Measurements from ENCODE around the gene PLPP2.
A peak's percentile ranks its signal among the peaks of the same experiment; 100 is the strongest.

PLPP2 gene

DNA sequence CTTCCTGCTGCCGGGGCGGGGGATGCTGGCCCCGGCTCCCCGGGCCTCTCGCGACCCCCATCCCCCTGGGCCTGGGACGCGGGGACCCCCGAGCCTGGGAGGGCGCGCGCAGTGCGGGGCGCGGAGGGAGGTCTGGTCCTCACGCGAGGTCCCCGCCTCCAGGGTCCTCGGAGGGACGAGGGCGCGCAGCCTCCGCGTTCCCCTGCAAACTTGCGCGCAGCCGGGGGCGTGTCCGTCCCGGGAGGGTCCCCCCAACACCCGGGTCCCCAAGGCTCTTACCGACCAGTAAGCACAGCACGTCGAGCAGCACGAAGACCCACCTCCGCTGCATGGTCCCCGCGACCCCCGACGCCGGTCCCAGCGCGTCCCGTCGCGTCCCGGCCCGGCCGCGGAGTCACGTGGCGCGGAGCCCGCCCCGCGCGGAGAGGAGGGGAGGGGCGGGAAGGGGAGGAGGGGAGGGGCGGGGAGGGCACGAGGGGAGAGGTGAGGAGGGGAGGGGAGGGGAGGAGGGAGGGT lies at the start of gene PLPP2:
Gene PLPP2, minus strand, starts transcription at position 398 of the 516 bp plus-strand sequence. Its CDS starts 67 bp downstream, at position 331.
- no peaks in the 10 kb centered on the region for H3K9me3 Mint-ChIP-seq
- H3K4me1 Mint-ChIP-seq = peaks cover 18% of the 10 kb centered on the region
- no peak within 1 kb of the TSS for H3K27ac Mint-ChIP-seq
- DNase-seq (no peak), ATAC-seq (peak; percentile 14)
- H3K4me3 Mint-ChIP-seq = peak within 1 kb of the TSS in 1 of 2 donors; percentile 57
- H3K27me3 Mint-ChIP-seq = peaks cover 75% of the 10 kb centered on the region

GRCh38 chr19:340620-341385 lies 49.6 kb upstream of the PLPP2 start:
- H3K4me1 Mint-ChIP-seq = peaks cover 66% of the 10 kb centered on the region
- peak overlapping the region in 1 of 2 donors; percentile 35 for H3K4me3 Mint-ChIP-seq
- H3K27me3 Mint-ChIP-seq = peaks cover 11% of the 10 kb centered on the region
- ATAC-seq (no peak), DNase-seq (no peak)
- H3K27ac Mint-ChIP-seq = peak overlapping the region in 1 of 2 donors; percentile 79
- peaks cover 0 to 8% of the 10 kb centered on the region in 2 donors for H3K9me3 Mint-ChIP-seq

DNA sequence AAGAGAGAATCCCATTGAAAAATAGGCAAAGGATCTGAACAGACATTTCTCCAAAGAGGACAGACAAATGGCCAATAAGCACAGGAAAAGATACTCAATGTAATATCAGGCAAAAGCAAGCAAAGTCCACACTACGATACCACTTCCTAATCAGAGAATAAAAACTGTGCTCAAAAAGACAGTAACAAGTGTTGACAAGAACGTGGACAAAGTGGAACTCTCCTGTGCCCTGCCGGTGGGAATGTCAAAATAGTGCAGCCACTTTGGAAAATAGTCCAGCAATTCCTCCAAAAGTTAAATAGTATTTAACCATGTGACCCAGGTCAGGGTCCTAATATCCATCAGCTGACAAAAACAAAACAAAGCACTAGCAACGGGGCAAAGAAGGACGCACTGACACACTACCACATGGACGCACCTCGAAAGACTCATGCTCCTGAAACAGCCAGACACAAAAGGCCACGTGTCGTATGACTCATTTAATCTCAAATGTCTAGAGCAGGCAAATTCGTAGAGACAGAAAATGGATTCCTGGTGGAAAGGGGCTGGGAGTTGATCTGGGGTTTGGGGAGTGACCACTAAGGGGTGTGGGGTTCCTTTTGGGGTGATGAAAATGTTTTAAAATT lies 48.2 kb upstream of the PLPP2 start:
- no peak overlapping the region for H3K27ac Mint-ChIP-seq

DNA sequence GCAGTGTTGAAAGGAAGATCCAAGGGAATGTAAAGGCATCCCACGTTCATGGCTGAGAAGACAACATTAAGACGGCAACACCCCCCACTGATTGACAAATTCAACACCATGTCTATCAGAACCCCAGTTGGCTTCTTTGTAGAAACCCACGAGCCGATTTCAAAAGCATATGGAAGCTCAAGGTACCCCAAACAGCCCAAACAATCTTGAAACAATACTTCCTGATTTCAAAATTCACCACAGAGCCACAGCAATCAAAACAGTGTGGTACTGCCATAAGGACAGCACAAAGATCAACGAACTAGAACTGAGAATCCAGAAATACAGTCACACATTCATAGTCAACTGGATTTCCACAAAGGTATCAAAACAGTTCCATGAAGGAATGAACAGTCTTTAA lies 47.2 kb upstream of the PLPP2 start:
- DNase-seq = no peak
- H3K4me1 Mint-ChIP-seq = peaks cover 52% of the 10 kb centered on the region
- no peaks in the 10 kb centered on the region for H3K27me3 Mint-ChIP-seq
- no peak for ATAC-seq
- H3K4me3 Mint-ChIP-seq = no peak overlapping the region
- H3K27ac Mint-ChIP-seq = no peak overlapping the region
- H3K9me3 Mint-ChIP-seq = no peaks in the 10 kb centered on the region

More for the DNA sequence above, 48.2 kb upstream of the PLPP2 start:
- H3K4me3 Mint-ChIP-seq = no peak overlapping the region
- H3K27me3 Mint-ChIP-seq = no peaks in the 10 kb centered on the region
- H3K9me3 Mint-ChIP-seq = no peaks in the 10 kb centered on the region
- peaks cover 57% of the 10 kb centered on the region for H3K4me1 Mint-ChIP-seq
- DNase-seq (no peak), ATAC-seq (no peak)

DNA sequence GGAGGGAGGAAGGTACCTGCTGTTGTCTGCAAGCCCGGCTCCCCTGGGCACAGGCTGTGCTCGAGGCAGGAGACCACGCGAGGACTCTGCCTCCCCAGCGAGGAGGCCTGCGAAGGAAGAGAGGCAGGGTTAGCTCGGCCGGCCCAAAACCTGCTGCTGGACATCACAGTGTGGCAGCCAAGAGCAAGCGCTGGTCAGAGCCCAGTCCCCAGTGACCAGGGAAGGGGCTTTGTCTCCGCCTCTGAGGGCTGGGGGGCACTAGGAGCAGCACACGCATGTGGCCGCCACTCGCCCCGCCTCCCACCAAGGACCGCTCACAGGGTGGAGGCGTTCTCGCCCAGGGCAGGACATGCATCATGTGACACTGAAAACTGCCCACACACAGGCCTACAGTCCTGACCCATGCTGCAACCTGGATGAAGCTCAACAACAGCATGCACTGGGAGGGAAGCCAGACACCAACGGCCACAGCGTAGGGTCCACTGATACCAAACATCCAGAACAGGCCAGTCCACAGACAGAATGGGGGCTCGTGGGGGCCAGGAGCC lies 44.9 kb upstream of the PLPP2 start:
- no peaks in the 10 kb centered on the region for H3K9me3 Mint-ChIP-seq
- no peak for DNase-seq
- peak overlapping the region in 1 of 2 donors; percentile 34 for H3K27ac Mint-ChIP-seq
- no peaks in the 10 kb centered on the region for H3K27me3 Mint-ChIP-seq
- H3K4me3 Mint-ChIP-seq = no peak overlapping the region
- ATAC-seq = no peak
- peaks cover 29% of the 10 kb centered on the region for H3K4me1 Mint-ChIP-seq

DNA sequence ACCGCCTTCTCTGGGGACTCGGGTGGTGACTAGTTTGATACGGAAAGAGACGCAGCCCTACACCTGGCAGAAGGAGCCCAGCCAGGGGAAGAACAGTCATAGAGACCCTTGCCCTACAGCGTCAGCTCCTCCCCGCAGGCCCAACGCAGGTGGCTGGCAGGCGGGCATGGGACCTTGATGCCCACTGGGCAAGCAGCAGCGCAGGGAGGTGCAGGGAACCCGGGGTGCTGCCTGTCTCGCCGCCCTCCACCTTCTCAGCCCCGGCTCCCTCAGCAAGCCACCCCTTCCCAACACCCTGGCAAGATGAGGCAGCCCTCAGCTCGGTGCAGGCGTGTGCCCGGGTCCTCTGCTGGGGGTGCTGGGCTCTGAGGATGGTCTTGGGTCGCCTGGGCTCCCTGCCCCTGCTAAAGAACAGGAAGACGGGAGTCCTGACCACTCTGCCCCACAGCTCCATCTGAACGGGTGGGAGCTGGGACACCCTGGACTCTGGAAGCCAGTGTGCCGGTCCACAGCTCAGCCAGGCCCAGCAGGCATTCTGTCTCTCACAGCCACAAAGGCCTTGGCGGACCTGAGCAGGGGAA lies 44.4 kb upstream of the PLPP2 start:
- DNase-seq (no peak), ATAC-seq (no peak)
- Mint-ChIP-seq H3K27ac (no peak overlapping the region), H3K9me3 (peaks cover 0 to 5% of the 10 kb centered on the region in 2 donors), H3K27me3 (no peaks in the 10 kb centered on the region), H3K4me1 (peaks cover 23% of the 10 kb centered on the region), H3K4me3 (no peak overlapping the region)

GRCh38 chr19:335072-335471 lies 43.9 kb upstream of the PLPP2 start:
- no peak for DNase-seq

DNA sequence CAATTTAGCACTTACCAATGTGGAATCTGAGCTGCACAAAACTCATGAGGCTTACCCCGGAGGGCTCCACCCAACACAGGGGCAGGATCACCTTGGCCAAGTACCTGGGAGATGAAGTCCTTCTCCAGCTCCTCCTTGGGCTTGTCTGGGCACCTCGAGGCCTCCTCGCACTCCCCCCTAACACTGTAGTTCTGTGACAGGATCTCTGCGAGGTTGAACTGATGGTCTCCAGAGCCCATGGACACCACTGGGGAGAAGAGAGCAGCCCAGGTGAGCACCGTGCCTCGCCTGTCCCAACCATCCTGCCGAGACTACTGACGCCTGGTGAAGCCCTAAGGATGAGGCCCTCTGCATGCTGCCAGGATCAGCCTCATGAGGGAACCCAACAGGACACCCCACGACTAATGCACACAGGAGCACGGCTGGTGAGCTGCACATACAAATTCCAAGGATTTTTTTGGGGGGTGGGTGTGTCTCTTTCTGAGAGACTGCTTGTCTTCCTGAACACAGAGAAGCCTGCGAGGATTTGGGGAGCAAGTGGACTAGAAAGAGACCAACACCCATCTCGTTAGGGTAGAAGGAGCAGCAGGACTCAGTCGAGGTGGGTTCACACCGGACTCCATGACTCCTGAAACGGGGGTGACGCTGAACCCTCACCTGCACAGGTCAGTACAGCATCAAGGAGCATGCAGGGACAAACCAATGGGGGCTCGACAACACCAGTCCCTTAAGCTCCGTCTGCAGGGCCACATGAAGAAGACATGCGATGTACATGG lies 43.3 kb upstream of the PLPP2 start:
- no peak for DNase-seq
- Mint-ChIP-seq H3K9me3 (peaks cover 0 to 6% of the 10 kb centered on the region in 2 donors), H3K27me3 (no peaks in the 10 kb centered on the region), H3K4me1 (peaks cover 12% of the 10 kb centered on the region), H3K4me3 (no peak overlapping the region), H3K27ac (no peak overlapping the region)
- ATAC-seq = no peak

More at GRCh38 chr19:335072-335471, 43.9 kb upstream of the PLPP2 start:
- H3K4me1 Mint-ChIP-seq = peaks cover 18% of the 10 kb centered on the region
- H3K27me3 Mint-ChIP-seq = no peaks in the 10 kb centered on the region
- H3K27ac Mint-ChIP-seq = no peak overlapping the region
- ATAC-seq = no peak
- peaks cover 0 to 6% of the 10 kb centered on the region in 2 donors for H3K9me3 Mint-ChIP-seq
- no peak overlapping the region for H3K4me3 Mint-ChIP-seq

- H3K4me1 Mint-ChIP-seq = no peaks in the 10 kb centered on the region
- peaks cover 0 to 27% of the 10 kb centered on the region in 2 donors for H3K9me3 Mint-ChIP-seq
- H3K27ac Mint-ChIP-seq = no peak overlapping the region
- no peak for DNase-seq
- H3K4me3 Mint-ChIP-seq = no peak overlapping the region
- no peaks in the 10 kb centered on the region for H3K27me3 Mint-ChIP-seq
- ATAC-seq = no peak
Measured at GRCh38 chr19:330503-330902, 39.3 kb upstream of the PLPP2 start.

DNA sequence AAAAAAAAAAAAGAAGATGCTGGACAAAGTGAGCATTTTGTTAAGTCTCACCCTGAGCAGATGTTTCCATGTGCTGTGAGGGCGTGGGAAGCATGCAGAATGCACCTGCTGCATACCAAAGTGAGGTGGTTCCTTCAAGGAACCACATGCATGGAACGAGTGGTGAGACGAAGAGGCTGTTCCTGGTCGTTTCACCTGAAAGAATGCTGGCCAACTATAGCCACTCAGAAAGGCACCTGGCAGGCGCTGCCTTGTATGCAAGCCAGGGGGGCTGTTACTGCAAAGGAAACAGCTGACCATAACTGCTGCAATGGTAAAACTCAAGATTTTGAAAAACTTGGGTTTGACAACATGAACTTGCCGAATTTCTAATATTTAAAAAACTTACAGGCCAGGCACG lies 38.7 kb upstream of the PLPP2 start:
- peak overlapping the region in 1 of 2 donors; percentile 89 for H3K27ac Mint-ChIP-seq
- no peaks in the 10 kb centered on the region for H3K27me3 Mint-ChIP-seq
- DNase-seq (no peak), ATAC-seq (no peak)
- H3K4me1 Mint-ChIP-seq = no peaks in the 10 kb centered on the region
- H3K4me3 Mint-ChIP-seq = no peak overlapping the region
- peaks cover 0 to 27% of the 10 kb centered on the region in 2 donors for H3K9me3 Mint-ChIP-seq

- H3K9me3 Mint-ChIP-seq = peaks cover 0 to 27% of the 10 kb centered on the region in 2 donors
- DNase-seq = no peak
- no peaks in the 10 kb centered on the region for H3K4me1 Mint-ChIP-seq
- no peaks in the 10 kb centered on the region for H3K27me3 Mint-ChIP-seq
- no peak overlapping the region for H3K27ac Mint-ChIP-seq
- ATAC-seq = no peak
- H3K4me3 Mint-ChIP-seq = no peak overlapping the region
Measured at GRCh38 chr19:328025-328505, 36.9 kb upstream of the PLPP2 start.

DNA sequence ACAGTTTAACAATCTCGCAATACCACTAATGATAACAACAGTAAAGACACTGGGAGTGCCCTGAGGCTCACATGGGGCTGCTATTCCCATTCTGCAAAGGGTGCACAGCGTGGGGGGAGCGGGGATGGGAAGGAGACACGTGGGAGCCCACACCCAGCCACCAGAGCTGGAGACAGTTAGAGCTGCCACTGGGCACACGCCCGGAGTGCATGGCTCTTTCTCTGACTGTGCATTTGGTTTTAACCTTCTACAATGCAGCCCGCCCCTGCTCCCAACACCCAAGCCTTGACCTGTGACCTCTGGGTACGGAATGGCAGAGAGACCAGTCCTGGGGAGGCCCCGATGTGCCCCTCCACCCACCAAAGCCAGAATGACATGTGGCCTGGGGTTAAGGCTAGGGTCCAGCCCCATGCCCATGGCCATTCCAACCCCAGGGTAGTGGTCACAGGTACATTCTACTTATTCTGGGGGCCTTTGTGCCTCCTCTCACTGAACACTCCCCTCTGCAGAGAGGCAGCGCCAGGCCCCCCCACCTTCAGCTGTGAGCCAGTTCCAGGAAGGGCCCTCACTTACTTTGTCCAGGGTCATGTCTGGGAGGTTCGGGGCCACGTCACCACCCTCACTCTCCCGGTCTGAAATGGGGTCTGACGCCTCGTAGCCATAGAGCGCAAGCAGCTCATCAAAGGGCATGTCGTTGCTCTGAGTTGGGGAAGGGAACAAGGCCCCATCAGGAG lies 36.3 kb upstream of the PLPP2 start:
- H3K4me3 Mint-ChIP-seq = no peak overlapping the region
- DNase-seq = no peak
- no peaks in the 10 kb centered on the region for H3K27me3 Mint-ChIP-seq
- H3K9me3 Mint-ChIP-seq = peaks cover 0 to 27% of the 10 kb centered on the region in 2 donors
- H3K4me1 Mint-ChIP-seq = no peaks in the 10 kb centered on the region
- ATAC-seq = no peak
- no peak overlapping the region for H3K27ac Mint-ChIP-seq

DNA sequence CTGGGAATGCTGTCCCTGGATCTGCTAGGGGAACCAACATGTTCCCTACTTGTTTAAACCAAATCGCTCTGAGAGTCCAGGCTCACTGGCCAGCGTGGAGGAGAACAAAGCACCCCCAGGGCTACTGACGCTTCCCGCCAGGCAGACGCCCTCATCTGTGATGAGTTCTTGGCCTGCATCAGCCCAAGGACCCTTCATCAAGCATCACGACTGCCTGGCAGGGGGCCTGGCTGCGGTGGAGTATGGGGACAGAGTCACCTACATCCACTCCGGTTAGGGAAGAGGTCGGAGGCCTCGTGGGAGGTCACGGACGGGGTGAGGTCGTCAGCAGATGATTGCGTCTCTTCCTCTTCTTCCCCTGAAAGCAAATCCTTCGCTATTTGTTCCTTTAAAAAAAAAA lies 35.7 kb upstream of the PLPP2 start:
- Mint-ChIP-seq H3K9me3 (peaks cover 0 to 27% of the 10 kb centered on the region in 2 donors), H3K4me3 (no peak overlapping the region)

GRCh38 chr19:325937-326565 lies 34.8 kb upstream of the PLPP2 start:
- Mint-ChIP-seq H3K4me3 (no peak overlapping the region), H3K9me3 (peaks cover 0 to 27% of the 10 kb centered on the region in 2 donors), H3K4me1 (no peaks in the 10 kb centered on the region), H3K27me3 (no peaks in the 10 kb centered on the region), H3K27ac (no peak overlapping the region)
- ATAC-seq (no peak), DNase-seq (no peak)

More for the DNA sequence above, 35.7 kb upstream of the PLPP2 start:
- H3K27me3 Mint-ChIP-seq = no peaks in the 10 kb centered on the region
- ATAC-seq = no peak
- H3K27ac Mint-ChIP-seq = no peak overlapping the region
- H3K4me1 Mint-ChIP-seq = no peaks in the 10 kb centered on the region
- DNase-seq = no peak

Measured in stimulated activated naive CD8-positive, alpha-beta T cell treated with anti-CD3 and anti-CD28 coated beads, Interleukin-15, amount 100 ng/mL, for 72 hours (primary cell).